Astrocyte of the cerebellum (primary cell): ENCODE measurements around the gene NEK10.

Source experiments
- DNase-seq: peaks from one replicate; pipeline ENCODE4 v3.0.0-alpha.2; 2011; ENCODE audit warnings: low read depth
- H3K4me3 ChIP-seq: 2 replicates; pipeline ENCODE4 v1.5.1; 2011; ENCODE audit warnings: mild to moderate bottlenecking, low read depth, low read length, moderate library complexity
- in situ Hi-C: cut with HindIII; loops from 2 replicates; pipeline ENCODE4 v1.10.0; 2017; ENCODE audit warnings: low sequenced_read_pairs
- TF ChIP-seq, protein P1 (sequence below): IDR thresholded peaks from 2 replicates; pipeline ENCODE4 v1.5.1; 2012; ENCODE audit warnings: low read length, low read depth, moderate library complexity, mild to moderate bottlenecking; ENCODE audit errors: missing control alignments

Gene NEK10

DNA sequence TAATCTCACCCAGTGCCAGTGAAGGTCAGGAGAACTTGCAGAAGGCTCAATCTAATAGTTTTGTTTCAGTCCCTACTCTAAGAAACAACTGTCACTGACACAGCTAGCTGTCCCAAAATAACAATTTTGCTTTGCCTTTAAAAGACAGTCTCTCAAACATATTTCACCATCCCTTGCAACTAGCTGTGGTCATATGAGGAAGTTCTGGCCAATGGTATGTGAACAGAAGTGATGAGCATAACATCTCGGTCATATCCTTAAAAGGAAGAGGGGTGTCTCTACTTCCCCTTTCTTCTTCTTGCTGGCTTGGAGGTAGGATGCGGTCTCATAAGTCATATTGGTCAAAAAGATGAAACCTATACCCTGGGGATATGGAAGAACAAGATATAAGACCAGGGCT is 198.1 kb downstream of the NEK10 start:
- H3K4me3 ChIP-seq, result no peak overlapping the region
- no peak for DNase-seq
- TF ChIP-seq, protein P1, sequence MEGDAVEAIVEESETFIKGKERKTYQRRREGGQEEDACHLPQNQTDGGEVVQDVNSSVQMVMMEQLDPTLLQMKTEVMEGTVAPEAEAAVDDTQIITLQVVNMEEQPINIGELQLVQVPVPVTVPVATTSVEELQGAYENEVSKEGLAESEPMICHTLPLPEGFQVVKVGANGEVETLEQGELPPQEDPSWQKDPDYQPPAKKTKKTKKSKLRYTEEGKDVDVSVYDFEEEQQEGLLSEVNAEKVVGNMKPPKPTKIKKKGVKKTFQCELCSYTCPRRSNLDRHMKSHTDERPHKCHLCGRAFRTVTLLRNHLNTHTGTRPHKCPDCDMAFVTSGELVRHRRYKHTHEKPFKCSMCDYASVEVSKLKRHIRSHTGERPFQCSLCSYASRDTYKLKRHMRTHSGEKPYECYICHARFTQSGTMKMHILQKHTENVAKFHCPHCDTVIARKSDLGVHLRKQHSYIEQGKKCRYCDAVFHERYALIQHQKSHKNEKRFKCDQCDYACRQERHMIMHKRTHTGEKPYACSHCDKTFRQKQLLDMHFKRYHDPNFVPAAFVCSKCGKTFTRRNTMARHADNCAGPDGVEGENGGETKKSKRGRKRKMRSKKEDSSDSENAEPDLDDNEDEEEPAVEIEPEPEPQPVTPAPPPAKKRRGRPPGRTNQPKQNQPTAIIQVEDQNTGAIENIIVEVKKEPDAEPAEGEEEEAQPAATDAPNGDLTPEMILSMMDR, result no peak
- in situ Hi-C loops, result no loop called here

DNA sequence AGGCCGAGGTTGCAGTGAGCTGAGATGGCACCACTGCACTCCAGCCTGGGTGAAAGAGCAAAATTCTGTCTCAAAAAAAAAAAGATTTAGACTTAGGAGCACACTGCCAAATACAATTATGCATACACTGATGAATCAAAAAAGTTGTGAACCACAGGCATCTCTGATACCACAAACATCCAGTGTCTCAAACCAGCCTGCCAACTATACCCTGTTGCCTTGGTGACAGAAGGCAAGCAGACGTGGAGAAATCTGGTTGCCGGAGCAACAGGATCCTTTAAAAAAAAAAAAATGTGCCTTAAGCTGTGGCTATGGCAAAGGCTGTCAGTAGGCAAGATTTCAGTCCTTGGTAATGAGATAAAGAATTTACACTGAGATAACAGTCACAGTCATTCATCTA is 202.3 kb downstream of the NEK10 start:
- DNase-seq, result peak; percentile 100

DNA sequence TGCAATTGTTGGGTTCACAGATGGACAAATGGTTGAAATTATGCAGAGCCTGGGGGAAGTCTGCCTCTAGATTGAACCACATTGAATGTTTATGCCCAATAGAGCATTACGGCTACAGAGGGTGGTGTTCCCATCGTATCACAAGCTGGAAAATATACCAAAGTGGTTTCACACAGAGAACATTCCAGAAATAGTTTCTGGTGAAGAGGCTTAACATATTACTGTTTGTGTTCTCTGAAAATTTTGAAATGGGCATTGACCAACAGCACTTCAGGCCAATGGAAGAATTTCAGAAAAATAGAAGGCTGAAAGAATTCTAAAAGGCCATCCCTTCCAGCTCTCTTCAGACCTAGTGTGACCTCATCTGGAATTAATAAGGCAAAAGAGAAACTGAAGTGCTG is 203.9 kb downstream of the NEK10 start:
- H3K4me3 ChIP-seq, result no peak overlapping the region
- in situ Hi-C loops, result no loop called here
- peak; percentile 96 for DNase-seq
- TF ChIP-seq, protein P1, result no peak

More for the DNA sequence above, 202.3 kb downstream of the NEK10 start:
- TF ChIP-seq, protein P1, result no peak
- in situ Hi-C loops, result no loop called here
- no peak overlapping the region for H3K4me3 ChIP-seq

DNA sequence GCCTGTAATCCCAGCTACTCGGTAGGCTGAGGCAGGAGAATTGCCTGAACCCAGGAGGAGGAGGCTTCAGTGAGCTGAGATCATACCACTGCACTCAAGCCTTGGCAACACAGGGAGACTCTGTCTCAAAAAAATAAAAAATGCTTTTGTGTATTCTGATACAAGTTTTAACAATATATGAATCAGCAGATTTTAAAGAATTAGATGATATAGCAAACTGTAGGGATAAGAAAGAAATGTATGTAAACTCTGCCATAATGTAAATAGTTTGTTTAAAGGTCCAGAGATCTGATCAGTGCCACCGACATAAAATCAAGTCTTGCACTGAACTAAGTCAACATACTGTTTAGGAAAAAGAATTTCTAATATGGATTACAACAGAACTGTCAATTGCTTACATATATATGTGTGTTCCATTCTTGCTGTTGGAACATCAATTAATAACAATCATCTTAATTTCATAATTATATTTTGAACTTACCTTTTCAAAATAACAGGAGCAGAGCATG is 208.3 kb downstream of the NEK10 start:
- H3K4me3 ChIP-seq, result no peak overlapping the region
- in situ Hi-C loops, result no loop called here
- DNase-seq, result no peak
- TF ChIP-seq, protein P1, result no peak

DNA sequence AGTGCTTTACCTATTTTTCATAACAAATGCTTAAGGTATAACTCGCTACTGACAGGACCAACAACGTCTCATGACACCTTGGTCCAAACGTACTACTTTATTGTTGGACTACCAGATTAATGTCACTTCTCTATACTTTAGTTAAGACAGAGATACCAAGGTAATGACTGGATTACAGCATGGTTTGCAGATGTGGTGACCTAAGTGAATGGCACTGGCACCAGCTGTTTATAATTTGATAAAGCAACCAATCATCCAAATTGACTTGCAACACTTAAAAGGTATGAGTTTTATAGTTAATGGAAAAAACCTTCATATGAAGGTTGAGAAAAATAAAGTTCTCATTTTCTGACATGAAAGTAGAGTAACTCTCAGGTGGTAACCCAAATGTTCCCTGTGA is 209.0 kb downstream of the NEK10 start:
- in situ Hi-C loops, result no loop called here
- no peak overlapping the region for H3K4me3 ChIP-seq
- no peak for DNase-seq
- TF ChIP-seq, protein P1, result no peak

DNA sequence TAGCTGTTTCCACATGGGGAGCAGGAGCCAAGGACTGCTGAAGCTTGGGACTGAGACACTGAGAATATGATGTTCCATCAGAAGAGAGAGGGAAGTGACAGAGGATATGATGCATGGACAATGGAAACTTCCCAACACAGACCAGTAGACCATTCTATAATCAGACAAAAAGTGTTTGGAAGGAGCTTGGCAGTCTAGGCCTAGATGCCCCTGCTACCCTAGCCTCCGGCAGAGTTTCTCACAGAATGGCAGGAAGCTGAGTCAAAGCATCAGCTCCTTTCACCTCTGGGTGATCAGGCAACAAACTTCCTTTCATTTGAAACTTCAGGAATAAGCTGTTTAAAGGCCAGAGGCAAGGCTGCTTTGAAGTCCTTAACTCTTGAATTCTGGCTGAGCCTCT is 222.0 kb downstream of the NEK10 start:
- H3K4me3 ChIP-seq, result no peak overlapping the region
- in situ Hi-C loops, result loop anchor here (25.0 kb wide), 1 partner anchor 315 kb away; no protein-coding TSS in a partner anchor
- no peak for DNase-seq
- TF ChIP-seq, protein P1, result no peak
